Left forelimb (tissue), 1 donor: ENCODE data around the gene DPM1.

Experiments used
- DNase-seq: peaks from one replicate; pipeline ENCODE4 v3.0.0-alpha.2; 2018; ENCODE audit warnings: low spot score

The DPM1 gene

GRCh38 chr20:50930139-50930975 lies 28.0 kb downstream of the DPM1 start:
- DNase-seq = peak; percentile 67

- peak; percentile 88 for DNase-seq
Measured at GRCh38 chr20:50929299-50930138, 28.8 kb downstream of the DPM1 start.

- DNase-seq = no peak
Measured at GRCh38 chr20:50928469-50928868, 29.9 kb downstream of the DPM1 start.

- DNase-seq = no peak
Measured at GRCh38 chr20:50926530-50926929, 31.8 kb downstream of the DPM1 start.

GRCh38 chr20:50924261-50924920 lies 33.9 kb downstream of the DPM1 start:
- no peak for DNase-seq

- DNase-seq = no peak
Measured at GRCh38 chr20:50921803-50922501, 36.4 kb downstream of the DPM1 start.

GRCh38 chr20:50920997-50921396 lies 37.3 kb downstream of the DPM1 start:
- DNase-seq = no peak

GRCh38 chr20:50919567-50919966 lies 38.8 kb downstream of the DPM1 start:
- no peak for DNase-seq

GRCh38 chr20:50918403-50918802 lies 39.9 kb downstream of the DPM1 start:
- no peak for DNase-seq

- no peak for DNase-seq
Measured at GRCh38 chr20:50916934-50917333, 41.4 kb downstream of the DPM1 start.

GRCh38 chr20:50916257-50916656 lies 42.1 kb downstream of the DPM1 start:
- no peak for DNase-seq

- DNase-seq = no peak
Measured at GRCh38 chr20:50915424-50915823, 42.9 kb downstream of the DPM1 start.

- no peak for DNase-seq
Measured at GRCh38 chr20:50913690-50914375, 44.5 kb downstream of the DPM1 start.

GRCh38 chr20:50911716-50912115 lies 46.6 kb downstream of the DPM1 start:
- no peak for DNase-seq

GRCh38 chr20:50911030-50911429 lies 47.3 kb downstream of the DPM1 start:
- DNase-seq = no peak

GRCh38 chr20:50909413-50909812 lies 48.9 kb downstream of the DPM1 start:
- DNase-seq = no peak

- no peak for DNase-seq
Measured at GRCh38 chr20:50904067-50904570, 54.2 kb downstream of the DPM1 start.

GRCh38 chr20:50903353-50904051 lies 54.8 kb downstream of the DPM1 start:
- no peak for DNase-seq

GRCh38 chr20:50901301-50901700 lies 57.0 kb downstream of the DPM1 start:
- no peak for DNase-seq

GRCh38 chr20:50900261-50900660 lies 58.1 kb downstream of the DPM1 start:
- no peak for DNase-seq

GRCh38 chr20:50898475-50898874 lies 59.9 kb downstream of the DPM1 start:
- no peak for DNase-seq
